ENCODE measurements around the gene TRIM46.

GRCh38 chr1:155197901-155198546 is 24.4 kb downstream of the TRIM46 start:
- TF ChIP-seq CTCF (IDR thresholded peaks at IDR 0.05) (no peak), POLR2A (IDR thresholded peaks at IDR 0.05) (no peak)
